Caco-2 (cell line): ENCODE measurements around the gene MAPKAP1. TPM values are rescaled to one million over a fixed set of nuclear protein-coding genes. Genes with fewer than 3 reads are reported as not detected.

Experiments
- BruUV-seq: library from RNA; stranded (reverse); fragments of 400-500 nt; replicated peaks from 2 replicates; lab custom pipeline; 2021; lab: Mats Ljungman, UMichigan
- CTCF ChIA-PET: fragments of 300-600 bp; sonication (Branson Sonifier 250); formaldehyde crosslinking; loops from one replicate; lab custom pipeline; 2022; ENCODE audit warnings: antibody characterized with exemption; lab: Charles Lee
- POLR2A ChIA-PET: fragments of 300-600 bp; sonication (Branson Sonifier 250); formaldehyde crosslinking; loops from one replicate; lab custom pipeline; 2022; ENCODE audit warnings: antibody characterized with exemption; lab: Charles Lee
- DNase-seq, 2 experiments: peaks; one replicate each; pipeline versions ENCODE4 v3.0.0 to v3.0.0-alpha.2; 2020 to 2022
- H3K27me3 ChIP-seq: replicated peaks from 2 replicates; pipeline ENCODE4 v1.6.0; 2011; ENCODE audit warnings: low read length; ENCODE audit not compliant: control insufficient read depth, insufficient read depth
- H3K36me3 ChIP-seq: 2 replicates; pipeline ENCODE4 v1.5.1; 2011; ENCODE audit warnings: low read length; ENCODE audit not compliant: control insufficient read depth, insufficient read depth
- H3K4me1 ChIP-seq: fragments of 250-450 bp; sonication (Bioruptor Pico); 2 replicates; pipeline ENCODE4 v1.5.1; 2020; ENCODE audit warnings: mild to moderate bottlenecking
- H3K4me3 ChIP-seq: 2 replicates; pipeline ENCODE4 v1.5.1; 2011; ENCODE audit warnings: low read depth, mild to moderate bottlenecking, control low read depth, low read length
- H3K9me3 ChIP-seq: fragments of 250-450 bp; sonication (Bioruptor Pico); 2 replicates; pipeline ENCODE4 v1.5.1; 2020; ENCODE audit warnings: mild to moderate bottlenecking, moderate library complexity
- H3K27ac Mint-ChIP-seq: one replicate; pipeline ENCODE4 v1.8.0; 2022; ENCODE audit warnings: mixed read lengths; ENCODE audit not compliant: unreplicated experiment
- H3K27me3 Mint-ChIP-seq: one replicate; pipeline ENCODE4 v1.8.0; 2022; ENCODE audit warnings: mixed read lengths; ENCODE audit not compliant: insufficient read depth, unreplicated experiment
- H3K36me3 Mint-ChIP-seq: one replicate; pipeline ENCODE4 v1.8.0; 2022; ENCODE audit warnings: mild to moderate bottlenecking, mixed read lengths; ENCODE audit not compliant: insufficient read depth, unreplicated experiment
- H3K4me1 Mint-ChIP-seq: one replicate; pipeline ENCODE4 v1.8.0; 2022; ENCODE audit warnings: low read depth, mixed read lengths; ENCODE audit not compliant: unreplicated experiment
- H3K4me3 Mint-ChIP-seq: one replicate; pipeline ENCODE4 v1.8.0; 2022; ENCODE audit warnings: mild to moderate bottlenecking, moderate library complexity, mixed read lengths; ENCODE audit not compliant: unreplicated experiment
- H3K9me3 Mint-ChIP-seq: one replicate; pipeline ENCODE4 v1.8.0; 2022; ENCODE audit warnings: mixed read lengths; ENCODE audit not compliant: unreplicated experiment
- CTCF ChIP-seq, 2 experiments: fragments of 200-600 bp in 1 of 2; IDR thresholded peaks; 1 replicate in 1 of 2; 2 replicates in 1 of 2; pipeline versions ENCODE4 v1.5.1 to v1.8.0; 2011 to 2022; ENCODE audit warnings: antibody characterized with exemption in 1 of 2, control low read depth in 1 of 2, inconsistent platforms in 1 of 2, low read depth in 1 of 2, low read length in 1 of 2, mild to moderate bottlenecking in 1 of 2, moderate library complexity in 1 of 2; ENCODE audit not compliant: insufficient read depth in 1 of 2, severe bottlenecking in 1 of 2, unreplicated experiment in 1 of 2
- intact Hi-C: fragments of 100-400 bp; cut with micrococcal nuclease; formaldehyde crosslinking; loops from one replicate; pipeline ENCODE4 v1.10.0; 2022; ENCODE audit not compliant: unreplicated experiment
- total RNA-seq: library from RNA; stranded (reverse); gene quantifications from 2 replicates; pipeline ENCODE4 v1.2.3, GENCODE V29; 2022

The MAPKAP1 gene
- total RNA-seq, 1 experiment from 2014 or later = 70.0 TPM

- BruUV-seq = no TSS peak
Observed at GRCh38 chr9:125551781-125552180, 155.2 kb downstream of the MAPKAP1 start.

GRCh38 chr9:125549891-125550885 is 156.8 kb downstream of the MAPKAP1 start:
- H3K27me3 ChIP-seq = no peaks in the 10 kb centered on the region
- BruUV-seq = no TSS peak
- H3K4me3 ChIP-seq = no peak overlapping the region
- Mint-ChIP-seq H3K27ac (no peak overlapping the region), H3K4me1 (no peaks in the 10 kb centered on the region), H3K27me3 (no peaks in the 10 kb centered on the region), H3K36me3 (peaks cover 2% of the 10 kb centered on the region), H3K4me3 (no peak overlapping the region), H3K9me3 (no peaks in the 10 kb centered on the region)
- intact Hi-C loops = no loop called here
- no peaks in the 10 kb centered on the region for H3K36me3 ChIP-seq
- POLR2A ChIA-PET = no interaction called here
- DNase-seq = no peak
- no peaks in the 10 kb centered on the region for H3K9me3 ChIP-seq
- CTCF ChIA-PET = no interaction called here
- TF ChIP-seq CTCF (IDR thresholded peaks at IDR 0.05; ENCODE audit: insufficient read depth in 1 of 2, low read depth in 1 of 2, low read length in 1 of 2, severe bottlenecking in 1 of 2, unreplicated experiment in 1 of 2) = no peak
- H3K4me1 ChIP-seq = no peaks in the 10 kb centered on the region

More at GRCh38 chr9:125551781-125552180, 155.2 kb downstream of the MAPKAP1 start:
- H3K9me3 ChIP-seq = no peaks in the 10 kb centered on the region
- Mint-ChIP-seq H3K36me3 (peaks cover 8% of the 10 kb centered on the region), H3K27me3 (no peaks in the 10 kb centered on the region), H3K4me3 (no peak overlapping the region), H3K27ac (no peak overlapping the region), H3K4me1 (no peaks in the 10 kb centered on the region), H3K9me3 (no peaks in the 10 kb centered on the region)
- no peaks in the 10 kb centered on the region for H3K4me1 ChIP-seq
- no peak for TF ChIP-seq CTCF (IDR thresholded peaks at IDR 0.05; ENCODE audit: insufficient read depth in 1 of 2, low read depth in 1 of 2, low read length in 1 of 2, severe bottlenecking in 1 of 2, unreplicated experiment in 1 of 2)
- ChIA-PET CTCF (no interaction called here), POLR2A (no interaction called here)
- no peak overlapping the region for H3K4me3 ChIP-seq
- DNase-seq = no peak
- no peaks in the 10 kb centered on the region for H3K27me3 ChIP-seq
- intact Hi-C loops = no loop called here
- no peaks in the 10 kb centered on the region for H3K36me3 ChIP-seq

- Histone ChIP-seq H3K36me3 (no peaks in the 10 kb centered on the region), H3K4me3 (no peak overlapping the region), H3K4me1 (no peaks in the 10 kb centered on the region), H3K9me3 (no peaks in the 10 kb centered on the region), H3K27me3 (no peaks in the 10 kb centered on the region)
- Mint-ChIP-seq H3K4me1 (no peaks in the 10 kb centered on the region), H3K27me3 (no peaks in the 10 kb centered on the region), H3K27ac (no peak overlapping the region), H3K4me3 (no peak overlapping the region), H3K36me3 (no peaks in the 10 kb centered on the region), H3K9me3 (no peaks in the 10 kb centered on the region)
- ChIA-PET POLR2A (no interaction called here), CTCF (no interaction called here)
- no peak for DNase-seq
- no TSS peak for BruUV-seq
- TF ChIP-seq CTCF (IDR thresholded peaks at IDR 0.05; ENCODE audit: insufficient read depth in 1 of 2, low read depth in 1 of 2, low read length in 1 of 2, severe bottlenecking in 1 of 2, unreplicated experiment in 1 of 2) = no peak
- intact Hi-C loops = no loop called here
Observed at GRCh38 chr9:125549465-125549871, 157.5 kb downstream of the MAPKAP1 start.
